ENCODE data around the gene CACNA1A.

- TF ChIP-seq CTCF (IDR thresholded peaks at IDR 0.05), result no peak
- no peak for TF ChIP-seq POLR2A (IDR thresholded peaks at IDR 0.05)
Measured at GRCh38 chr19:13286195-13286985, 219.9 kb downstream of the CACNA1A start.
